NCI-H146 treated with DMSO at 0.1 percent for 48 hours (cell line): ENCODE measurements around the gene COX7A2L.
"Not testable (repeated sequence)": the region's sequence is repeated elsewhere in the genome, so short reads cannot be mapped to it uniquely, and the experiment has no call there.

ENCODE experiments used
- DNase-seq: peaks from one replicate; lab custom pipeline; 2025; ENCODE audit not compliant: unreplicated experiment; lab: John Stamatoyannopoulos, UW

The COX7A2L gene

GRCh38 chr2:42340045-42340937 is 20.7 kb downstream of the COX7A2L start:
- DNase-seq: no peak

GRCh38 chr2:42339191-42339912 is 21.7 kb downstream of the COX7A2L start:
- DNase-seq: no peak

GRCh38 chr2:42338567-42339190 is 22.3 kb downstream of the COX7A2L start:
- DNase-seq: no peak

- DNase-seq: no peak
Observed at GRCh38 chr2:42337846-42338566, 23.0 kb downstream of the COX7A2L start.

- no peak for DNase-seq
Observed at GRCh38 chr2:42337356-42337820, 23.6 kb downstream of the COX7A2L start.

- DNase-seq: no peak
Observed at GRCh38 chr2:42336361-42336965, 24.6 kb downstream of the COX7A2L start.

GRCh38 chr2:42335514-42336104 is 25.4 kb downstream of the COX7A2L start:
- DNase-seq: no peak

- not testable (repeated sequence) for DNase-seq
Observed at GRCh38 chr2:42334865-42335264, 26.2 kb downstream of the COX7A2L start.

GRCh38 chr2:42334220-42334619 is 26.8 kb downstream of the COX7A2L start:
- no peak for DNase-seq

GRCh38 chr2:42333579-42333978 is 27.4 kb downstream of the COX7A2L start:
- no peak for DNase-seq

GRCh38 chr2:42332575-42332974 is 28.4 kb downstream of the COX7A2L start:
- DNase-seq: no peak

GRCh38 chr2:42331569-42332284 is 29.3 kb downstream of the COX7A2L start:
- DNase-seq: no peak

- no peak for DNase-seq
Observed at GRCh38 chr2:42329736-42330135, 31.3 kb downstream of the COX7A2L start.

GRCh38 chr2:42328923-42329322 is 32.1 kb downstream of the COX7A2L start:
- no peak for DNase-seq

GRCh38 chr2:42328148-42328833 is 32.7 kb downstream of the COX7A2L start:
- DNase-seq: no peak

GRCh38 chr2:42327125-42327524 is 33.9 kb downstream of the COX7A2L start:
- peak; percentile 8 for DNase-seq

GRCh38 chr2:42325609-42326008 is 35.4 kb downstream of the COX7A2L start:
- no peak for DNase-seq

GRCh38 chr2:42324949-42325348 is 36.1 kb downstream of the COX7A2L start:
- DNase-seq: no peak

GRCh38 chr2:42324244-42324643 is 36.8 kb downstream of the COX7A2L start:
- no peak for DNase-seq
